K562 (cell line): ENCODE results near the gene FAM234B. TPM values are rescaled to one million over a fixed set of nuclear protein-coding genes. Genes with fewer than 3 reads are reported as not detected.

ENCODE experiments used
- ADNP ChIP-seq: fragments of 200-800 bp; sonication (Bioruptor generic); IDR thresholded peaks from 2 replicates; pipeline ENCODE4 v1.6.1; 2016; ENCODE audit warnings: missing genetic modification characterization, missing compliant biosample characterization
- CEBPG ChIP-seq, 3 experiments: fragments of 200-800 bp in 1 of 3; sonication (Bioruptor generic) in 1 of 3; sonication (generic) in 1 of 3; formaldehyde crosslinking in 1 of 3; IDR thresholded peaks in 2 of 3; conservative IDR thresholded peaks in 1 of 3; 2 replicates each; pipeline versions ENCODE4 v1.6.1 to v1.8.0; 2016 to 2022; ENCODE audit warnings: missing compliant biosample characterization in 2 of 3, missing genetic modification characterization in 2 of 3, mild to moderate bottlenecking in 1 of 3, missing genetic modification reagents in 1 of 3
- CTBP1 ChIP-seq: fragments of 450-650 bp; IDR thresholded peaks from 2 replicates; pipeline ENCODE4 v1.6.1; 2016; ENCODE audit warnings: borderline replicate concordance
- ESRRA ChIP-seq: fragments of 450-650 bp; IDR thresholded peaks from 2 replicates; pipeline ENCODE4 v1.6.1; 2014; ENCODE audit warnings: low read depth, mild to moderate bottlenecking, moderate library complexity, borderline replicate concordance
- MTA1 ChIP-seq: fragments of 450-650 bp; IDR thresholded peaks from 2 replicates; pipeline ENCODE4 v1.6.1; 2017; ENCODE audit warnings: borderline replicate concordance
- PHF8 ChIP-seq: fragments of 200-600 bp; sonication (generic); IDR thresholded peaks from 2 replicates; pipeline ENCODE4 v1.6.1; 2012; ENCODE audit warnings: mixed run types, mild to moderate bottlenecking, inconsistent platforms, low read length, moderate library complexity, borderline replicate concordance
- POLR2B ChIP-seq: fragments of 450-650 bp; IDR thresholded peaks from 2 replicates; pipeline ENCODE4 v1.6.1; 2018; ENCODE audit warnings: low read depth; ENCODE audit not compliant: partially characterized antibody
- POLR2G ChIP-seq: fragments of 200-400 bp; formaldehyde crosslinking; IDR thresholded peaks from 2 replicates; pipeline ENCODE4 v1.6.1; 2017; ENCODE audit warnings: low read depth, mild to moderate bottlenecking, antibody characterized with exemption, low read length, moderate library complexity
- RBBP5 ChIP-seq: fragments of 200-600 bp; sonication (generic); IDR thresholded peaks from 2 replicates; pipeline ENCODE4 v1.6.1; 2012; ENCODE audit warnings: borderline replicate concordance, mild to moderate bottlenecking, low read length, control low read depth, inconsistent platforms; ENCODE audit not compliant: insufficient read depth, poor library complexity, severe bottlenecking
- SNRNP70 ChIP-seq: fragments of 200-400 bp; formaldehyde crosslinking; optimal IDR thresholded peaks from 2 replicates; pipeline ENCODE3; 2017; ENCODE audit warnings: low read depth, low read length
- THAP12 ChIP-seq: fragments of 250-450 bp; sonication (Bioruptor Pico); IDR thresholded peaks from 2 replicates; pipeline ENCODE4 v1.9.0; 2021; ENCODE audit warnings: mild to moderate bottlenecking, inconsistent platforms
- THRB ChIP-seq: fragments of 450-650 bp; formaldehyde crosslinking; conservative IDR thresholded peaks from 2 replicates; pipeline ENCODE4 v1.4.0; 2022; ENCODE audit warnings: mild to moderate bottlenecking, missing genetic modification characterization
- YBX1 ChIP-seq: fragments of 450-650 bp; IDR thresholded peaks from 2 replicates; pipeline ENCODE4 v1.7.1; 2016; ENCODE audit warnings: mild to moderate bottlenecking
- YY1 ChIP-seq, 3 experiments: IDR thresholded peaks; 2 replicates each; pipeline ENCODE4 v1.6.1; 2011; ENCODE audit warnings: low read length in 2 of 3, mild to moderate bottlenecking in 2 of 3, moderate library complexity in 2 of 3, borderline replicate concordance in 1 of 3, control low read depth in 1 of 3, low read depth in 1 of 3; ENCODE audit not compliant: insufficient read depth in 3 of 3, insufficient replicate concordance in 2 of 3, control insufficient read depth in 1 of 3, insufficient read length in 1 of 3; ENCODE audit errors: extremely low read depth in 1 of 3
- ZFX ChIP-seq: sonication (generic); formaldehyde crosslinking; IDR thresholded peaks from 2 replicates; pipeline ENCODE4 v1.8.0; 2022; ENCODE audit warnings: mild to moderate bottlenecking, missing genetic modification reagents, moderate library complexity
- ZNF143 ChIP-seq: sonication (generic); formaldehyde crosslinking; IDR thresholded peaks from 2 replicates; pipeline ENCODE4 v1.9.0; 2022; ENCODE audit warnings: mild to moderate bottlenecking, missing genetic modification reagents
- ZNF239 ChIP-seq: fragments of 250-450 bp; sonication (Bioruptor Pico); IDR thresholded peaks from 2 replicates; pipeline ENCODE4 v1.4.0; 2020; ENCODE audit warnings: mild to moderate bottlenecking
- ZNF384 ChIP-seq: IDR thresholded peaks from 2 replicates; pipeline ENCODE4 v1.6.1; 2012; ENCODE audit warnings: low read depth, low read length, improper control_type of control experiment
- ZNF584 ChIP-seq: fragments of 200-800 bp; sonication (Bioruptor generic); IDR thresholded peaks from 2 replicates; pipeline ENCODE4 v1.6.1; 2016; ENCODE audit warnings: low read depth, mild to moderate bottlenecking, missing genetic modification characterization, missing compliant biosample characterization
- ZNF696 ChIP-seq: fragments of 250-450 bp; sonication (Bioruptor Pico); conservative IDR thresholded peaks from 2 replicates; pipeline ENCODE4 v1.4.0; 2020; ENCODE audit warnings: mild to moderate bottlenecking, moderate library complexity
- ZNF79 ChIP-seq: fragments of 250-450 bp; sonication (Bioruptor Pico); IDR thresholded peaks from 2 replicates; pipeline ENCODE4 v1.4.0; 2020; ENCODE audit warnings: low read depth, mild to moderate bottlenecking, moderate library complexity
- polyA plus RNA-seq, 8 experiments: library from polyadenylated mRNA; depleted of rRNA in 4 of 8; stranded (reverse) in 5 of 8; unstranded in 3 of 8; fragments of >200 nt; fragmentation: Nextera tagmentation in 2 of 8; fragmentation: Illumina TruSeq in 1 of 8; extraction: Ambion mirVana in 2 of 8; extraction: Trizol in 1 of 8; gene quantifications; 2 replicates each; pipeline versions ENCODE4 v1.2.1 to v1.2.3, GENCODE V29; 2011 to 2014; ENCODE audit warnings: inconsistent platforms in 1 of 8, missing spikeins in 1 of 8
- total RNA-seq, 7 experiments: library from RNA; depleted of rRNA in 6 of 7; stranded (reverse); fragments of >200 nt in 6 of 7; fragmentation: Illumina TruSeq in 2 of 7; extraction: Trizol in 2 of 7; gene quantifications; 2 replicates each; pipeline versions ENCODE4 v1.2.1 to v1.2.3, GENCODE V29; 2011 to 2021; ENCODE audit warnings: low replicate concordance in 1 of 7

The FAM234B gene
- total and polyA plus RNA-seq, 9 of the 15 experiments (the other 6 are each of a cell fraction or from before 2014, with no cell fraction given) = 1.00 to 4.3 (median 2.0) TPM

GRCh38 chr12:13044002-13044905 lies at the start of gene FAM234B (continued):
- peak; percentile 67 for TF ChIP-seq POLR2G
- TF ChIP-seq ZNF79 (CRISPR knock-in tag) = no peak
- TF ChIP-seq YY1 (IDR thresholded peaks at IDR 0.05; ENCODE audit: borderline replicate concordance in 1 of 3, control insufficient read depth in 1 of 3, extremely low read depth in 1 of 3, insufficient read depth in 3 of 3, insufficient read length in 1 of 3, insufficient replicate concordance in 2 of 3, low read depth in 1 of 3, low read length in 2 of 3) = peak; percentile 54 to 91 (median 87)
- TF ChIP-seq ZFX (CRISPR knock-in tag) = no peak
- TF ChIP-seq ZNF143 (CRISPR knock-in tag) = peak; percentile 89
- TF ChIP-seq ESRRA = 0 out of 2 replicates have a peak, but pooled peaks have one; percentile 17
- peak; percentile 45; the same call in 1 of the 2 replicates for TF ChIP-seq CTBP1
- TF ChIP-seq POLR2B = no peak
- peak; percentile 53; the same call in 1 of the 2 replicates for TF ChIP-seq PHF8
- TF ChIP-seq RBBP5 = peak; percentile 67
- TF ChIP-seq THAP12 (CRISPR knock-in tag) = no peak
- TF ChIP-seq THRB (CRISPR knock-in tag) = no peak
- TF ChIP-seq SNRNP70 = no peak
- TF ChIP-seq ADNP = no peak
- TF ChIP-seq MTA1 = no peak
- no peak for TF ChIP-seq ZNF696 (CRISPR knock-in tag)
- TF ChIP-seq YBX1 = no peak
- peak; percentile 44 for TF ChIP-seq ZNF384
- TF ChIP-seq CEBPG (CRISPR knock-in tag; IDR thresholded peaks at IDR 0.05) = no peak
- peak; percentile 52 to 85 for TF ChIP-seq CEBPG (tag; conservative IDR thresholded peaks at IDR 0.05 in 1 of 2, IDR thresholded peaks at IDR 0.05 in 1 of 2)
- no peak for TF ChIP-seq ZNF239 (CRISPR knock-in tag)
- TF ChIP-seq ZNF584 (CRISPR knock-in tag) = no peak
